GM19463 (cell line): ENCODE results near the gene NBL1.

Experiments used
- ATAC-seq: cut with Tn5 transposase; IDR thresholded peaks from one replicate; pipeline ENCODE4 v1.9.1; 2021; ENCODE audit warnings: mild to moderate bottlenecking, moderate library complexity; ENCODE audit not compliant: unreplicated experiment

NBL1 gene

GRCh38 chr1:19645411-19646251 is 1.5 kb downstream of the NBL1 start:
- no peak for ATAC-seq

GRCh38 chr1:19646377-19647319 is 2.5 kb downstream of the NBL1 start:
- no peak for ATAC-seq

GRCh38 chr1:19647643-19648042 is 3.5 kb downstream of the NBL1 start:
- no peak for ATAC-seq

GRCh38 chr1:19648239-19648638 is 4.1 kb downstream of the NBL1 start:
- ATAC-seq: no peak

- no peak for ATAC-seq
These were observed 4.6 kb downstream of the NBL1 start for GRCh38 chr1:19648689-19649088.

- ATAC-seq: no peak
These were observed 6.5 kb downstream of the NBL1 start for GRCh38 chr1:19650416-19651140.

- no peak for ATAC-seq
These were observed 7.1 kb downstream of the NBL1 start for GRCh38 chr1:19651141-19651737.

GRCh38 chr1:19654386-19654785 is 10.3 kb downstream of the NBL1 start:
- ATAC-seq: no peak

GRCh38 chr1:19654886-19655717 is 11.0 kb downstream of the NBL1 start:
- ATAC-seq: no peak

GRCh38 chr1:19655718-19656080 is 11.6 kb downstream of the NBL1 start:
- no peak for ATAC-seq

GRCh38 chr1:19656134-19656779 is 12.1 kb downstream of the NBL1 start:
- no peak for ATAC-seq

GRCh38 chr1:19656780-19657466 is 12.8 kb downstream of the NBL1 start:
- ATAC-seq: no peak

- no peak for ATAC-seq
These were observed 13.4 kb downstream of the NBL1 start for GRCh38 chr1:19657511-19657910.

- ATAC-seq: no peak
These were observed 14.1 kb downstream of the NBL1 start for GRCh38 chr1:19658186-19658585.

- ATAC-seq: no peak
These were observed 17.7 kb downstream of the NBL1 start for GRCh38 chr1:19661721-19662228.

- ATAC-seq: no peak
These were observed 18.2 kb downstream of the NBL1 start for GRCh38 chr1:19662313-19662712.

- ATAC-seq: no peak
These were observed 20.5 kb downstream of the NBL1 start, which contains the start of gene HTR6 for GRCh38 chr1:19664453-19665185. Gene HTR6 (plus strand): TSS chr1:19664875. CDS start chr1:19665754, 879 bp downstream.

GRCh38 chr1:19665186-19665495 is 21.0 kb downstream of the NBL1 start:
- ATAC-seq: no peak
